ENCODE results near the gene USP20. TPM values are rescaled to one million over a fixed set of nuclear protein-coding genes. Genes with fewer than 3 reads are reported as not detected.
A peak's percentile ranks its signal among the peaks of the same experiment; 100 is the strongest.

The USP20 gene
- total and polyA plus RNA-seq, 4 donors: 11.4 to 38.9 (median 24.0) TPM

- no peak overlapping the region for H3K4me3 ChIP-seq (ENCODE audit: low read depth, low read length)
- no peaks in the 10 kb centered on the region for H3K9me3 ChIP-seq (ENCODE audit: control insufficient read depth, insufficient read depth, low read length)
- 100% methylated on average over 4 of the region's 6 CpGs for WGBS (ENCODE audit: insufficient coverage)
- H3K4me1 ChIP-seq (ENCODE audit: control insufficient read depth, insufficient read depth, low read length): no peaks in the 10 kb centered on the region
- no peaks in the 10 kb centered on the region for H3K27me3 ChIP-seq (ENCODE audit: control insufficient read depth, insufficient read depth, low read length)
- DNase-seq (ENCODE audit: low read depth in 4 of 6, low spot score in 6 of 6): no peak
- no peak overlapping the region for H3K27ac ChIP-seq (ENCODE audit: low read depth, low read length)
- H3K36me3 ChIP-seq (ENCODE audit: control insufficient read depth, insufficient read depth, low read length): peaks cover 39% of the 10 kb centered on the region
Observed at GRCh38 chr9:129849901-129850300, 14.6 kb downstream of the USP20 start.

- Histone ChIP-seq H3K9me3 (ENCODE audit: control insufficient read depth, insufficient read depth, low read length) (no peaks in the 10 kb centered on the region), H3K36me3 (ENCODE audit: control insufficient read depth, insufficient read depth, low read length) (peaks cover 40% of the 10 kb centered on the region), H3K27me3 (ENCODE audit: control insufficient read depth, insufficient read depth, low read length) (no peaks in the 10 kb centered on the region), H3K4me3 (ENCODE audit: low read depth, low read length) (no peak overlapping the region), H3K4me1 (ENCODE audit: control insufficient read depth, insufficient read depth, low read length) (no peaks in the 10 kb centered on the region), H3K27ac (ENCODE audit: low read depth, low read length) (no peak overlapping the region)
- WGBS (ENCODE audit: insufficient coverage): 93% methylated on average over 4 of the region's 6 CpGs
- no peak for DNase-seq (ENCODE audit: low read depth in 4 of 6, low spot score in 6 of 6)
Observed at GRCh38 chr9:129850821-129851550, 15.7 kb downstream of the USP20 start.

GRCh38 chr9:129851821-129852220 lies 16.6 kb downstream of the USP20 start:
- no peaks in the 10 kb centered on the region for H3K9me3 ChIP-seq (ENCODE audit: control insufficient read depth, insufficient read depth, low read length)
- H3K4me3 ChIP-seq (ENCODE audit: low read depth, low read length): no peak overlapping the region
- peaks cover 47% of the 10 kb centered on the region for H3K36me3 ChIP-seq (ENCODE audit: control insufficient read depth, insufficient read depth, low read length)
- 79% methylated on average over 5 of the region's 5 CpGs for WGBS (ENCODE audit: insufficient coverage)
- H3K4me1 ChIP-seq (ENCODE audit: control insufficient read depth, insufficient read depth, low read length): no peaks in the 10 kb centered on the region
- no peaks in the 10 kb centered on the region for H3K27me3 ChIP-seq (ENCODE audit: control insufficient read depth, insufficient read depth, low read length)
- DNase-seq (ENCODE audit: low read depth in 4 of 6, low spot score in 6 of 6): no peak
- H3K27ac ChIP-seq (ENCODE audit: low read depth, low read length): no peak overlapping the region

- WGBS (ENCODE audit: insufficient coverage): 61% methylated on average over 5 of the region's 5 CpGs
Observed at GRCh38 chr9:129852579-129852978, 17.3 kb downstream of the USP20 start.

GRCh38 chr9:129853614-129854013 lies 18.4 kb downstream of the USP20 start:
- Histone ChIP-seq H3K27ac (ENCODE audit: low read depth, low read length) (no peak overlapping the region), H3K36me3 (ENCODE audit: control insufficient read depth, insufficient read depth, low read length) (peaks cover 64% of the 10 kb centered on the region)
- WGBS (ENCODE audit: insufficient coverage): 42% methylated on average over 2 of the region's 3 CpGs

More at GRCh38 chr9:129852579-129852978, 17.3 kb downstream of the USP20 start:
- DNase-seq (ENCODE audit: low read depth in 4 of 6, low spot score in 6 of 6): peak in 1 of 6 donors; percentile 14
- peaks cover 53% of the 10 kb centered on the region for H3K36me3 ChIP-seq (ENCODE audit: control insufficient read depth, insufficient read depth, low read length)
- H3K4me1 ChIP-seq (ENCODE audit: control insufficient read depth, insufficient read depth, low read length): no peaks in the 10 kb centered on the region
- H3K27me3 ChIP-seq (ENCODE audit: control insufficient read depth, insufficient read depth, low read length): no peaks in the 10 kb centered on the region
- no peaks in the 10 kb centered on the region for H3K9me3 ChIP-seq (ENCODE audit: control insufficient read depth, insufficient read depth, low read length)
- no peak overlapping the region for H3K27ac ChIP-seq (ENCODE audit: low read depth, low read length)
- H3K4me3 ChIP-seq (ENCODE audit: low read depth, low read length): no peak overlapping the region

GRCh38 chr9:129854588-129855110 lies 19.4 kb downstream of the USP20 start:
- no peaks in the 10 kb centered on the region for H3K4me1 ChIP-seq (ENCODE audit: control insufficient read depth, insufficient read depth, low read length)
- H3K36me3 ChIP-seq (ENCODE audit: control insufficient read depth, insufficient read depth, low read length): peaks cover 67% of the 10 kb centered on the region
- H3K27ac ChIP-seq (ENCODE audit: low read depth, low read length): no peak overlapping the region
- 94% methylated on average over 3 of the region's 4 CpGs for WGBS (ENCODE audit: insufficient coverage)
- H3K9me3 ChIP-seq (ENCODE audit: control insufficient read depth, insufficient read depth, low read length): no peaks in the 10 kb centered on the region
- DNase-seq (ENCODE audit: low read depth in 4 of 6, low spot score in 6 of 6): no peak
- no peaks in the 10 kb centered on the region for H3K27me3 ChIP-seq (ENCODE audit: control insufficient read depth, insufficient read depth, low read length)
- H3K4me3 ChIP-seq (ENCODE audit: low read depth, low read length): no peak overlapping the region

More at GRCh38 chr9:129853614-129854013, 18.4 kb downstream of the USP20 start:
- Histone ChIP-seq H3K4me1 (ENCODE audit: control insufficient read depth, insufficient read depth, low read length) (no peaks in the 10 kb centered on the region), H3K27me3 (ENCODE audit: control insufficient read depth, insufficient read depth, low read length) (no peaks in the 10 kb centered on the region), H3K4me3 (ENCODE audit: low read depth, low read length) (no peak overlapping the region), H3K9me3 (ENCODE audit: control insufficient read depth, insufficient read depth, low read length) (no peaks in the 10 kb centered on the region)
- no peak for DNase-seq (ENCODE audit: low read depth in 4 of 6, low spot score in 6 of 6)

GRCh38 chr9:129857207-129857606 lies 21.9 kb downstream of the USP20 start:
- Histone ChIP-seq H3K4me1 (ENCODE audit: control insufficient read depth, insufficient read depth, low read length) (no peaks in the 10 kb centered on the region), H3K27me3 (ENCODE audit: control insufficient read depth, insufficient read depth, low read length) (no peaks in the 10 kb centered on the region), H3K36me3 (ENCODE audit: control insufficient read depth, insufficient read depth, low read length) (peaks cover 65% of the 10 kb centered on the region), H3K4me3 (ENCODE audit: low read depth, low read length) (no peak overlapping the region), H3K9me3 (ENCODE audit: control insufficient read depth, insufficient read depth, low read length) (no peaks in the 10 kb centered on the region), H3K27ac (ENCODE audit: low read depth, low read length) (no peak overlapping the region)
- no peak for DNase-seq (ENCODE audit: low read depth in 4 of 6, low spot score in 6 of 6)
- WGBS (ENCODE audit: insufficient coverage): 99% methylated on average over 6 of the region's 7 CpGs

GRCh38 chr9:129858167-129858962 lies 23.1 kb downstream of the USP20 start:
- 91% methylated on average over 11 of the region's 11 CpGs for WGBS (ENCODE audit: insufficient coverage)
- no peak for DNase-seq (ENCODE audit: low read depth in 4 of 6, low spot score in 6 of 6)
- H3K4me3 ChIP-seq (ENCODE audit: low read depth, low read length): no peak overlapping the region
- no peak overlapping the region for H3K27ac ChIP-seq (ENCODE audit: low read depth, low read length)
- H3K36me3 ChIP-seq (ENCODE audit: control insufficient read depth, insufficient read depth, low read length): peaks cover 61% of the 10 kb centered on the region
- no peaks in the 10 kb centered on the region for H3K27me3 ChIP-seq (ENCODE audit: control insufficient read depth, insufficient read depth, low read length)
- no peaks in the 10 kb centered on the region for H3K4me1 ChIP-seq (ENCODE audit: control insufficient read depth, insufficient read depth, low read length)
- H3K9me3 ChIP-seq (ENCODE audit: control insufficient read depth, insufficient read depth, low read length): no peaks in the 10 kb centered on the region

- Histone ChIP-seq H3K27ac (ENCODE audit: low read depth, low read length) (no peak overlapping the region), H3K36me3 (ENCODE audit: control insufficient read depth, insufficient read depth, low read length) (peaks cover 75% of the 10 kb centered on the region)
Observed at GRCh38 chr9:129860653-129861446, 25.6 kb downstream of the USP20 start.

More at GRCh38 chr9:129860653-129861446, 25.6 kb downstream of the USP20 start:
- 74% methylated on average over 10 of the region's 11 CpGs for WGBS (ENCODE audit: insufficient coverage)
- H3K4me3 ChIP-seq (ENCODE audit: low read depth, low read length): no peak overlapping the region
- H3K4me1 ChIP-seq (ENCODE audit: control insufficient read depth, insufficient read depth, low read length): peaks cover 1% of the 10 kb centered on the region
- DNase-seq (ENCODE audit: low read depth in 4 of 6, low spot score in 6 of 6): no peak
- no peaks in the 10 kb centered on the region for H3K9me3 ChIP-seq (ENCODE audit: control insufficient read depth, insufficient read depth, low read length)
- no peaks in the 10 kb centered on the region for H3K27me3 ChIP-seq (ENCODE audit: control insufficient read depth, insufficient read depth, low read length)

Data from spinal cord (tissue), 10 donors.